Stimulated activated naive CD4-positive, alpha-beta T cell treated with Interleukin-2 at 50 U/mL for 16 hours (primary cell): ENCODE measurements around the gene INTS6.
A peak's percentile ranks its signal among the peaks of the same experiment; 100 is the strongest.
"Not testable (repeated sequence)": the region's sequence is repeated elsewhere in the genome, so short reads cannot be mapped to it uniquely, and the experiment has no call there.

Source experiments
- DNase-seq: peaks from one replicate; lab custom pipeline; 2025; lab: John Stamatoyannopoulos, UW

INTS6 gene

GRCh38 chr13:51453959-51454703, 1.3 kb upstream of the INTS6 start:
- peak; percentile 23 for DNase-seq

- DNase-seq, result peak; percentile 78
Measured at GRCh38 chr13:51453207-51453958, 547 bp upstream of the INTS6 start.

GRCh38 chr13:51451467-51452360, 1.1 kb downstream of the INTS6 start:
- DNase-seq, result peak; percentile 75

- DNase-seq, result no peak
Measured at GRCh38 chr13:51451134-51451466, 1.7 kb downstream of the INTS6 start.

DNA sequence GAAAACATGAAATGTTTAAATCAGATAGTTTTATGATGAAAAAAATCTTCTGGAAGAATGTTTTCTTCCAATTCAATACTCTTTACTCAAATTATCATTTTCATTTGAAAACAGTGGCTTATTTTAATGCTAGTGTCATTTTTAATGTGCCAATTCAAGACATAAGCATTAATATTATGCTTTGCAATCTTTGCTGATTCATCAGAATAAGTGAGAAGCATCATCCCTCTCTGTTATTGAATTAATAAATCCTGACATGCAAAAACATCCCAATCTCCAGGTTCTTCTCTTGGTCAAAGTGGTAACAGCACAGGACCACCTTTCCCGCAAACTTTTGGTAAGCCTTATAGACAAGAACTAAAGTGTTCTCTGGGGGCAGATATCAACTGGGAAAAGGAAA, 3.8 kb downstream of the INTS6 start:
- no peak for DNase-seq

DNA sequence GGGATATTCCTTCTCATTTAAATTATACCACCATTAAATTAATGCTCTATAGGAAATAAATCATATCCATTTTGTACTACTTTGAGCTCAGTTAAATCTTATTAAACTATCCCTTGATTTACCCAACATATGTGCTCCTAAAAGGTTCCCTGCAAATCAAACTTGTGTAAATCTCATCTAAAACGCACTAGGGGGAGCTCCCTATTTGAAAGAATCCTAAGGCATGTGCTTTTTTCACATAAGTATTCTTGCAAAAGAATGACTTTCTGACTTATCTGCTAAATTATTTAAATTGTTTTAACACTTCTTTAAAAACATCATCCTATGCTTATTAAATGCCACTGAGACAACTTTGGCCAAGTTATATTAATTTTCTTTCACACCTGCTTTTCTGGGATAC, 7.9 kb downstream of the INTS6 start:
- no peak for DNase-seq

- DNase-seq, result no peak
Measured at GRCh38 chr13:51440381-51440780, 12.5 kb downstream of the INTS6 start.

DNA sequence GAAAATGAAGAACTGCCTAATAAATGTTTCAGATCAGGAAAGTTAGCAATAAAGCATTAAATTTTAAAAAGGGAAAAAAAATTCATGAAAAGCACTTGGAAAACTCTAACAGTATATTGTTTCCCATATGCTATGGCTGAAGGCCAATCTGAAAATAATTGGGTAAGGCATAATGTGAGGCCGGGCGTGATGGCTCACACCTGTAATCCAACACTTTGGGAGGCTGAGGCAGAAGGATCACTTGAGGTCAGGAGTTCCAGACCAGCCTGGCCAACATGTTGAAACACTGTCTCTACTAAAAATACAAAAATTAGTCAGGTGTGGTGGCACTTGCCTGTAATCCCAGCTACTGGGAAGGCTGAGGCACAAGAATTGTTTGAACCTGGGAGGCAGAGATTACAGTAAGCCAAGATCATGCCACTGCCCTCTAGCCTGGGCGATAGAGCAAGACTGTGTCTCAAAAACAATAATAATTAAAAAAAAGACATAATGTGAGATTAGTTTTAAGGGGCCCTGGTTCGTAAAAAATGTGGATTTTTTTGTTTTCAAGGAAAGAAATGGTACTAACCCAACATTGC, 15.2 kb downstream of the INTS6 start:
- no peak for DNase-seq

GRCh38 chr13:51435002-51435578, 17.7 kb downstream of the INTS6 start:
- DNase-seq, result no peak

DNA sequence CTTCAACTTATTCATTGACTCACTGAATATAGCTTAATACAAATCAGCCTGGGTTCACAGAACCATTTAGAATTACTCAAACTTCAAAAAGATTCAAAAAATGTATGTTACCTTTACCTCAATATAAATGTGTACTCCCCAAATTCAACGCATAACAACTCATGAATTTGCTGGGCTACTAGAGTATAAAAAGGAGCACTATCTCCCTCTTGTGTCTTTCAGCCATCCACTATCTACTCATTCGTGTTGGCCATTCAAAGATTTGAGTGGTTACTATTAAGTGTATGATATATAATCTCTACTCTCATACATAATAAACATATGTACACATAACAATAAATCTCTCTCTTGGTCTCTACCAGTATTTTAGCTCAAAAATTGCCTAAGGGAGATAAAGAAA, 20.3 kb downstream of the INTS6 start:
- no peak for DNase-seq

DNA sequence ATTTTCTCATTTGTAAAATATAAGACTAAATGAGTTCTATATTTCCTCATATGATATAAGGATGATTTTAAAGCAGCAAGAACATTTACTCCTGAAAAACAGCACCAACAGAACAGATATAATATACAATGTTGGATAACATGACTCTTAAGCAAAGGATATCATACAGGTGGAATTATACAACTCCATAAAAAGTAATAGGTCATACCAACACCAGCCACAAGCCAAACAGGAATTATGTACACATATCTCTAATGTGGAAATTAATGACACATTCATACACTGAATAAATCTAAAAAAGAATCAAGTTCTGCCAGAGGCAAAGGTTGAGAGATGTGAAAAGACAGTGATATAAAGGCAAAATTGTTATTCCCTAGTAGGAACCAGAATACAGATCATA, 25.9 kb downstream of the INTS6 start:
- DNase-seq, result no peak

DNA sequence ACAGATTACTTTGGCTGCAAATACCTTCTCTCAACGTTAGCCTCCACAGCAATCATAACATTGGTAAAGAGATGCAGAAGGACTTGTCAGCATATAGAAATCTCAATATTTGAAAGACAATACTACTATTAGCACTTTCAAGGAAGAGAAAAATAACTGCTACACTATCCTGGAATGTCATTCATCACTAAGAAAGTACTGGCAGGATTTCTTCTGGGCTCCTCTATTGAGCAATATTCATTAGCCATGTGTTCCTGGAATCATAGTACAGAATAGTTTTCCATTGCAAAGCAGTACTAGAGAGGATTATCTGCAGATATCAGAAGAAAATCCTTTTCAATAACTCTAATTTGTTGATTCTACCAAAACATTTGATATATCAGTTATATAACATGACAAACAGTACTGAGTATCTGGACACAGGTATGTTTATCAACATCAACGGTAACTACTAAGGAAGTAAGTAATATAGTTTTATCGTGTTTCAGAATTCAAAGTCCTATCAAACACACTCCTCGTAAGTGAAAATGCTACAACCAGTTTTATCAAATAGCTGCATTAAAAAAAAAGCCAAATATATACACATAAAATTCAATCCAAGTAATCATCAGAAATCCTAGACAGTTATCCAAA, 27.3 kb downstream of the INTS6 start:
- no peak for DNase-seq

DNA sequence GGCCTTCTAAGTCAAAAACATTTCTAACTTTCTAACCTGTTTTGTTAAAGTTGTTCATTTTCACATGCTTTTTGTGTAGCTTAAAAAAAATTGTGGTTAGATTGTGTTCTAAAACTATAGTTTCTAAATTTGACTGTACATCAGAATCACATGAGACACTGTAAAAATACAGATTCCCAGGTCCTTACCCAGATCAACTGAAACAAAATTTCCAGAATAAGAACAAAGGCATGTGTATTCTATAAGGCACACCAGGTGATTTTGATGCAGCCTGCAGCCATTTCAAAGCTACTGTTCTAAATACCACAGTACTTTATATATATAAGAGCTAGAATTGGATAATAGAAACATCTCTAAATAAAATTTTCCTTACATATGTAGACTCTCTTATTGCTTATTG, 29.1 kb downstream of the INTS6 start:
- DNase-seq, result no peak

DNA sequence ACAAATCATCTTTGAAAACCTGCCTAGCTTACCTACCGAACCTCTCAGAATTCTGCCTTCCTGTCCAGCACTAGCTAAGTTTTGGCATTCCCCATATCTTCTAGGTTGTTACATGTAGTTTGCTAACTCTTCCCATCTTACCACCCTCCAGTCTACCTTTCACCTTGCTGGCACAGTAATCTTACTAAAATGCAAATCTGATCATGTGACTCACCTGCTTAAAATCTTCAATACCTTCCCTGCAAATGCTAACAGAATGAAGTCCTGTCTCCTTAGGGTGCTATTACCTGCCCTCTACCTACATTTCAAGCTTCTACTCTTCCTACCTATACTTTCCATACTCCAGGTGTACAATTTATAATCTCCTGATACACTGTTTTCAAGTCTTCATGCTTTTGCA, 30.4 kb downstream of the INTS6 start:
- no peak for DNase-seq

DNA sequence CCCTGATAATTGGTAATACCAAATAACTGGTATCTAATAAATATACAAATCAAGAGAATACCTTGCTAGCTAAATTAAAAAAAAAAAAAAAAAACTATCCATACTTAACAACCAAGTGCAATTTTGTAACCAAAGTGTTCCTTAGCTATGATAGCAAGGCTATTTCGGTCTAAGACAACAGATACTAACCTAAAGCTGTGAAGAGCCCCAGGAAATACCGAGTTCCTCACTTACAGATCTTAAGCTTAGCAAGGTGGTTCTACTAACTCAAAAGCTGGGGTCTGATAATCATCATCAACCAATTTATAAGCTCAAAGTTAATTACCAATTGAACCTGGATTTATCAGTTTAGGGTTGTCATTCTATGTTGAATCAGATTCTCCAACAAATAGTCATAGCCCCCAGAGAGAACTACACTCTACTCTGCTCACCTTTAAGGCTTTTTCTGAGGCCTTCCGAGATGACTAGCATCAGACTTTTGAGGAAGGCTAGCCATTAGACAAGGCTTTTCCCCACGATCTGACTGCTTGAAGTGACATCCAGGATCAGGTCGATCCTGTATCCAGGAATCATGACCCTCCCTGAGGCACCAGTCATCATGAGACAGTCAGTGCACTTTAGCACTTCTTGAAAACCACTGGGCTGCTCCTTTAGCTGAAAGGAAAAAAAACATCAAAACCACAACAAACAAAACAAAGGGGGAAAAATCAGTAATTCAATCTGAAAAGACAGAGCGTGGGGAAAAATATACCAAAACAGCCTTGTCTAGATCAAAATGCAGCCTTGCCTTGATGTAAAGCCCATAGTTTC, 31.9 kb downstream of the INTS6 start:
- no peak for DNase-seq

DNA sequence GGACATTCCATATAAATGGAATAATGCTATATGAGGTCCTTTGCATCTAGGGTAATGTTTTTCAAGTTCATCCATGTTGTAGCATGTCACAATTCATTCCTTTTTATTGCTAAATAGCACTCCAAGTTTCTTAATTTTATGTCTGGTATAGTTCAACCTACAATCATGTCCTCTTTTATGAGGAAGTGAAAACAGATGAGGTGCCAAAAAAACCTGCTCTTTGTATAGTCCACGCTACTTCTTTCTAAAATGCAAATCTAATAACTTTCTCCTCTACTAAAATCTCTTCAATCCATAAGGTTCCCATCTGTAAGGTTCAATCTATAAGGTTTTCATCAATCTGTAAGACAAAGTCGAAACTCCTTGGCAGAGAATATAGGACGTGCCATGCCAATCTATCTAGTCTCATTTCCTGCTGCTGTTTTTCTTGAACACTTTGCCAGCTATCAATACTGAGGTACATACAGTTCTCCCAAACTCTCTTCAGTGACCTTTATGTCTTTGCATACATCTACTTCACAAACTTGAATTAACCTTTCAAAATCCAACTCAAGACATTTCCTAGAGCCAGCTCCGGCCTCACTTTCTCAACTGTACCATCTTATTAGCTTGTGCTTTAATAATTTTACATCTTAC, 33.7 kb downstream of the INTS6 start:
- no peak for DNase-seq

- no peak for DNase-seq
Measured at GRCh38 chr13:51417716-51418115, 35.1 kb downstream of the INTS6 start.

DNA sequence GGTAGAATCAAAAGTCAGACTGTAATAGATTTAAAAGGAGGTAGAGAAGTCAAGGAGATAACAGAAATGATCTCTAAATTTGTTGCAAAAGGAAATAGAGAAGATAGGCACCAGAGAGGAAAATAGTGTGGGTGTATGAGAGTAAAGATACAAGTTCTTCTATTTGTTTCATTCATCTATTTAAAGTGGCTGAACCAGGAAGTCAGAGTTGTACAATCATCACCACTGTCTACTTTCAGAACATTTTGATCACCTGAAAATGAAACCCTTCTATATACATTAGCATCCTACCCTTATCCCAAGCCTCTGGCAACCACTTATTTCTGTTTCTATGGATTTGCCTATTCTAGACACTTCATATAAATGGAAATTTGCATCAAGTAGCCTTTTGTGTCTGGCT, 36.7 kb downstream of the INTS6 start:
- DNase-seq, result no peak

DNA sequence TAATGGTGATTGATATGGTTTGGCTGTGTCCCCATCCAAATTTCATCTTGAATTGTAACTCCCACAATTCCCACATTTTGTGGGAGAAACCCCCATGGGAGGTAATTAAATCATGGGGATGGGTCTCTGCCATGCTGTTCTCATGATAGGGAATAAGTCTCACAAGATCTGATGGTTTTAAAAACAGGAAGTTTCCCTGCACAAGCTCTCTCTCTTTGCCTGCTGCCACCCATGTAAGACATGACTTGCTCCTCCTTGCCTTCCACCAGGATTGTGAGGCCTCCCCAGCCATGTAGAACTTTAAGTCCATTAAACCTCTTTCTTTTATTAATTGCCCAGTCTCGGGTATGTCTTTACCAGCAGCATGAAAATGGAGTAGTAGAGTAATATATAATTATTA, 37.5 kb downstream of the INTS6 start:
- DNase-seq, result not testable (repeated sequence)

- no peak for DNase-seq
Measured at GRCh38 chr13:51412431-51412830, 40.4 kb downstream of the INTS6 start.
